Posterior vena cava (tissue), 2 donors: ENCODE results near the gene PHACTR3. TPM values are rescaled to one million over a fixed set of nuclear protein-coding genes. Genes with fewer than 3 reads are reported as not detected.

ENCODE experiments used
- DNase-seq: peaks from one replicate; pipeline ENCODE4 v3.0.0-alpha.2; 2020; ENCODE audit warnings: low spot score
- intact Hi-C, 2 donors: fragments of 100-400 bp; cut with DNase I; formaldehyde crosslinking; loops; one replicate each; pipeline versions ENCODE4 v1.14.1 to v1.14.2; 2022 to 2023
- total RNA-seq, 2 donors: library from RNA; stranded (reverse); fragmentation: NEBNext Ultra II Directional; extraction: Animal tissue kit (Norgen Biotek cat#: 25700); gene quantifications; one replicate each; pipeline ENCODE4 v1.2.1, GENCODE V29; 2021
- donor health status: DM: yes; HTN: yes; CAD: no.
- donor health status: DM: yes; HTN: yes; CAD: no.

The PHACTR3 gene
- total RNA-seq, 2 donors from 2014 or later = 0.19 to 0.43 TPM

GRCh38 chr20:59776059-59776603 lies 171.8 kb downstream of the PHACTR3 start:
- intact Hi-C loops = no loop called here
- peak; percentile 47 for DNase-seq

- intact Hi-C loops = no loop called here
- DNase-seq = peak; percentile 59
Measured at GRCh38 chr20:59776626-59777330, 172.4 kb downstream of the PHACTR3 start.

GRCh38 chr20:59777331-59777725 lies 173.0 kb downstream of the PHACTR3 start:
- intact Hi-C loops = no loop called here
- DNase-seq = peak; percentile 18

GRCh38 chr20:59777814-59778575 lies 173.7 kb downstream of the PHACTR3 start:
- intact Hi-C loops = no loop called here
- DNase-seq = peak; percentile 56

- intact Hi-C loops = no loop called here
- DNase-seq = peak; percentile 31
Measured at GRCh38 chr20:59778615-59779200, 174.4 kb downstream of the PHACTR3 start.

- peak; percentile 15 for DNase-seq
- intact Hi-C loops = loop anchor here in 1 of 2 donors (5.0 kb wide), 1 partner anchor 67 kb away; no protein-coding TSS in a partner anchor
Measured at GRCh38 chr20:59779656-59780380, 175.5 kb downstream of the PHACTR3 start.

GRCh38 chr20:59780494-59781185 lies 176.3 kb downstream of the PHACTR3 start:
- intact Hi-C loops = loop anchor here in 1 of 2 donors (5.0 kb wide), 1 partner anchor 67 kb away; no protein-coding TSS in a partner anchor
- DNase-seq = no peak

GRCh38 chr20:59781226-59781625 lies 176.9 kb downstream of the PHACTR3 start:
- intact Hi-C loops = loop anchor here in 1 of 2 donors (5.0 kb wide), 1 partner anchor 66 kb away; no protein-coding TSS in a partner anchor
- DNase-seq = no peak

GRCh38 chr20:59782986-59783640 lies 178.8 kb downstream of the PHACTR3 start:
- no peak for DNase-seq
- intact Hi-C loops = loop anchor here in 1 of 2 donors (5.0 kb wide), 1 partner anchor 64 kb away; no protein-coding TSS in a partner anchor

GRCh38 chr20:59783641-59784010 lies 179.3 kb downstream of the PHACTR3 start:
- DNase-seq = no peak
- intact Hi-C loops = loop anchor here (2.0 to 5.0 kb wide), 2 partner anchors 64 to 65 kb away; no protein-coding TSS in a partner anchor

GRCh38 chr20:59784365-59784764 lies 180.0 kb downstream of the PHACTR3 start:
- no peak for DNase-seq
- intact Hi-C loops = loop anchor here (2.0 to 5.0 kb wide), 2 partner anchors 63 to 64 kb away; no protein-coding TSS in a partner anchor

- DNase-seq = no peak
- intact Hi-C loops = loop anchor here (2.0 to 5.0 kb wide), 2 partner anchors 62 to 64 kb away; no protein-coding TSS in a partner anchor
Measured at GRCh38 chr20:59784791-59785668, 180.7 kb downstream of the PHACTR3 start.

GRCh38 chr20:59785669-59785959 lies 181.3 kb downstream of the PHACTR3 start:
- intact Hi-C loops = loop anchor here in 1 of 2 donors (2.0 kb wide), 1 partner anchor 63 kb away; no protein-coding TSS in a partner anchor
- DNase-seq = no peak

- DNase-seq = no peak
Measured at GRCh38 chr20:59785986-59786795, 181.9 kb downstream of the PHACTR3 start.

GRCh38 chr20:59786801-59787537 lies 182.6 kb downstream of the PHACTR3 start:
- intact Hi-C loops = no loop called here
- DNase-seq = no peak

More at GRCh38 chr20:59785986-59786795, 181.9 kb downstream of the PHACTR3 start:
- intact Hi-C loops = loop anchor here in 1 of 2 donors (2.0 kb wide), 1 partner anchor 63 kb away; no protein-coding TSS in a partner anchor
